NK-92 (cell line): ENCODE data around the gene ITPKC.
"Not testable (repeated sequence)": the region's sequence is repeated elsewhere in the genome, so short reads cannot be mapped to it uniquely, and the experiment has no call there.

ENCODE experiments used
- DNase-seq: peaks from one replicate; lab custom pipeline; 2025; ENCODE audit not compliant: unreplicated experiment; lab: John Stamatoyannopoulos, UW

The ITPKC gene

DNA sequence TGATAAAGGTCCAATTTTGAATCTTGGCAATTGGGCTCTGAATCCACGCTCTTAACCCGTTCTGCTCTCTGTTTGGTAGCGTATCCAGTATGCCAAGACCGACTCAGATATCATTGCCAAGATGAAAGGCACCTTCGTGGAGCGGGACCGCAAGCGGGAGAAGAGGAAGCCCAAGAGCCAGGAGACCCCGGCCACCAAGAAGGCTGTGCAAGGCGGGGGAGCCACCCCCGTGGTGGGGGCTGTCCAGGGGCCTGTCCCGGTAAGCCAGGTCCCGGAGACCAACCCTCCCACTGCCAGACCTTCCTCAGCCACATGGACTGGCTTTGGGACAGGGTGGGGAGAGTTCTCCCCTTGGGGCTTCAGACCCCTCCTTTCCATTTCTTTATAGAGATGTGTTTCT is 42.4 kb downstream of the ITPKC start:
- no peak for DNase-seq

DNA sequence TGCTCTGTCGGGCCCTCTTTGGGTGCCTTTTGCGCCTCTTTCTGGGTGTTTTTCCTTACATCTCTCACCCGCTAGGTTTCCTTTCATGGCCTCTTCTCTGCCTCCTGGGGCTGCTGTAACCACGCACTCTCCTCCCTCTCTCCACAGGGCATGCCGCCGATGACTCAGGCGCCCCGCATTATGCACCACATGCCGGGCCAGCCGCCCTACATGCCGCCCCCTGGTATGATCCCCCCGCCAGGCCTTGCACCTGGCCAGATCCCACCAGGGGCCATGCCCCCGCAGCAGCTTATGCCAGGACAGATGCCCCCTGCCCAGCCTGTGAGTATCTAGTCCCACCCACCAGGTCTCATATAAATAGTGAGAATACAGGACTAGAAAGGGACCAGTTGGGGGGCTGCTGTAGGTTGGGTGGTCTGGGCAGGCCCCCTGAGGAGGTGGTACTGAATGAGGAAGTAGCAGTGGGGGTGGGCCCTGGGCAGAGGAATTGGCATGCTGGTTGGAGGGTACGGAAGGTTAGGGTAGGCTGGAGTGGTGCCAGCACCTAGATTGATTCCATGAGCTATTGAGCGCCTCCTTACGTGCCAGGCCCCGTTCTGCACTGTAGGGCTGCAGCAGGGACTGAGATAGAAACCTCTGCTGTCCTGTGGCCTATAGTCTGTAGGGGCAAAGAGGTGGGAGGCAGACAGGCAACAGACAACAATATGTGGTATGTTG is 46.0 kb downstream of the ITPKC start:
- no peak for DNase-seq

DNA sequence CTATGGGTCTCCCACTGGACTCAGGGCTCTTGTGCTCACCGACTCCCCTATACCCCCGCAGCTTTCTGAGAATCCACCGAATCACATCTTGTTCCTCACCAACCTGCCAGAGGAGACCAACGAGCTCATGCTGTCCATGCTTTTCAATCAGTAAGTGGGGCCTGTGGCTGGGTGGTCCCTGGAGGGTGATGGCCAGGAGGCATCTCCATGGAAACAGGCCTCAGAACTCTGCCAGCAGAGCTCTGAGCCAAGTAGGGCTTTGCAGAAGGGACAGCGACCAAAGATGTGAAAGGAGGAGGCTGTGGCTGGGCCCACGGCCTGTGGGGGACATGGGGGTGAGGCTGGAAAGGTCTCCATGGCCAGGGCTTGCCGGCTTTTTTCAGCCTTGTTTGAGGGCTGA is 46.6 kb downstream of the ITPKC start:
- no peak for DNase-seq

DNA sequence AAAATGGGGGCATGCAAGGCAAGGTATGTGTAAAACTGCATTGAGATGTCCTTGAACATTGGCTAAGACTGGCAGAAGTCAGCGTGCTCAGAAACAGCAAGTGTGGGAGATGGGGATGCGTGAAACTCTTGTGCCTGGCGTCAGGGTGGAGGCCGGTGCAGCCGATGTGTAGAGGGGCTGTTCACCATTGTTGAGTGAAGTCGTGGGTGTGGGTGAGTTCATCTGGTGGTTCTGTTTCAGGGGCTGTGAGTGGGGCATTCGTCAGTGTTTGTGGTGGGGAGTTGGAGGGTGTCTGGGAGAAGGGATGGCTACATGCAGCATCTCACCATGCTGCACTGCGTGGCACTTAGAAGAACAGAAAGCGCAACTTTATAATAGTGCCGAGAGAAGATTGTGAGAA is 47.1 kb downstream of the ITPKC start:
- no peak for DNase-seq

DNA sequence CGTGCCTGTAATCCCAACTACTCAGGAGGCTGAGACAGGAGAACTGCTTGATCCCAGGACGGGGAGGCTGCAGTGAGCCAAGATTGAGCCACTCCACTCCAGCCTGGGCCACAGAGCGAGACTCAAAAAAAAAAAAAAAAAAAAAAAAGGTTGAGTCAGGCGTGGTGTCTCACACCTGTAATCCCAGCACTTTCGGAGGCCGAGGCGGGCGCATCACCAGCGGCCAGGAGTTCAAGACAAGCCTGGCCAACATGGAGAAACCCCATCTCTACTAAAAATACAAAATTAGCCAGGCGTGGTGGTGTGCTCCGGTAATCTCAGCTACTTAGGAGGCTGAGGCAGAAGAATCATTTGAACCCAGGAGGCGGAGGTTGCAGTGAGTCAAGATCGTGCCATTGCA is 49.5 kb downstream of the ITPKC start:
- DNase-seq, result not testable (repeated sequence)

DNA sequence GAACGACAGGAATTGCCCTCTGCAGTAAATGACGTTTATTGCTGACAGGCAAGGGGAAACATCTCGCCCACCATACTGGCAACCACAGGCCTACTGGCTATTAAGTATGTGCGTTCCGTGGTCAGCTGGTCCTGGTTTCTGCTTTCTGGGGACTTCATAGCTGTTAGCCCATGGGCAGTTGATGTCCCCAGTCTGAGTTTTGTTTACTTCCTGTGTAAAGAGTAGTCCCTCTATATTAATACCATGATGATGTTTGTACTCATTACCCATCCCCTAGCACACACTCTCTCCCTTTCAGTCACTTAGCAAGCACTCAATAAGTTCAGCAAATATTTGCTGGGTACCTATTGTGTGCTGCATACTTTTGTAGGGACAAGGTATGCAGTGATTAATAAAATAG is 52.0 kb downstream of the ITPKC start:
- no peak for DNase-seq

DNA sequence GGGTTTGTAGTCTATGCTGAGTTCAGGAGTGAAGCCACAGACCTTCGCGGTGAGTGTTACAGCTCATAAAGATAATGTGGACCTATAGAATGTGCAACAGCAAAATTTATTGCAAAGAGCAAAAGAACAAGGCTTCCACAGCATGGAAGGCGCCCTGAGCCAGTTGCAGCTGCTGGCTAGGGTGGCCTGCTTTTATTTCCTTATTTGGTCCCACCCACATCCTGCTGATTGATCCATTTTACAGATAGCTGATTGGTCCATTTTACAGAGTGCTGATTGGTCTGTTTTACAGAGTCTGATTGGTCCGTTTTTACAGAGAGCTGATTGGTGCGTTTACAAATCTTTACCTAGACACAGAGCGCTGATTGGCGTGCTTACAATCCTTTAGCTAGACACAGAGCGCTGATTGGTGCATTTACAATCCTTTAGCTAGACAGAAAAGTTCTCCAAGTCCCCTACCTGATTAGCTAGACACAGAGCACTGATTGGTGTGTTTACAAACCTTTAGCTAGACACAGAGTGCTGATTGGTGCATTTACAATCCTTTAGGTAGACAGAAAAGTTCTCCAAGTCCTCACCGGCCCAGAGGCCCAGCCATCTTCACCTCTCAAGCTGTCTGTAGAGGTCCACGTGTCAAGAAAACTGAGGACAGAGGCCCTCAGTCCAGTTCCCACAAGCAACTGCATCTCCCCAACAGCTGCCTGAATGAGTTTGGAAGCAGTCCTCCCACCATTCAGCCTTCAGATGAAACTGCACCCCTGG is 54.4 kb downstream of the ITPKC start:
- not testable (repeated sequence) for DNase-seq

DNA sequence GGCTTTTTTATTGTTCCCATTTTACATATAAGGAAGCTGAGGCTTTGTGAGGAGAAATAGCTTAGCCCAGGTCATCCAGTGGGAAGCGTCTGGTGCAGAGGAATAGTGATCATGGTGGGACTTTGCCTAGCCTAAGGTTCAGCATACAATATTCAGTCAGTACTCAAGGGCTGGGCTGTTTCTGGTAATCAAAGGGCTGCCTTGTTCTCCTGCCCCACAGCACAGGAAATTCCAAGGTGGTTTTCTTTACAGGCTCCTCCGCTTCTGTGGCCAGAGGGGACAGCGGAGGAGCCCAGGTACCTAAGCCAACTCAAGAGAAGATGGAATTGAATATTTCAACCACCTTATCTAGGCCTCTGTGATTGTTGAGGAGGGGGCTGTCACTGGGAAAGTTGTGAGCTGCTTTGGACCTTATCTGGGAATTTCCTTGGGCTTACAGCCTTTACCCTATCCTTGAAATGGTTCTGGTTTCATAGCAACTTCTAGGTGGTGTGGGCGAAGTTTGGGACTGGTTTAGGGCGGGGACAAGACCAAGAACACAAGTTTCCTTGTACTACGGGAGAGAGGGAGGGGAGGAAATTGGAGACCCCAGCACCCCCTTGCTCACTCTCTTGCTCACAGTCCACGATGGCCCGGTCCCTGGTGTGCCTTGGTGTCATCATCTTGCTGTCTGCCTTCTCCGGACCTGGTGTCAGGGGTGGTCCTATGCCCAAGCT is 58.2 kb downstream of the ITPKC start, which contains the start of gene MIA:
TSS of gene MIA (plus strand) at position 606 of the 716 bp plus-strand sequence. CDS start at position 628, 22 bp downstream.
- DNase-seq, result no peak

DNA sequence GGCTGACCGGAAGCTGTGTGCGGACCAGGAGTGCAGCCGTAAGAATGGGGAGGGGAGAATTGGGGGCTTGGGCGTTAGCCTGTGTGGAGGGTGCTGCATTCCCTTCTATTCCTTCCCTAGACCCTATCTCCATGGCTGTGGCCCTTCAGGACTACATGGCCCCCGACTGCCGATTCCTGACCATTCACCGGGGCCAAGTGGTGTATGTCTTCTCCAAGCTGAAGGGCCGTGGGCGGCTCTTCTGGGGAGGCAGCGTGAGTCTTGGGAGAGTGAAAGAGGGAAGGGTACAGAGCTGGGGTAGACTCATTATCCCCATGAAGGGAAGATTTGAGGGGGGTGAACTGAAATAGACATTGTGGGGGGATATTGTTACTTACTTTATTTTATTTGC is 58.7 kb downstream of the ITPKC start:
- no peak for DNase-seq

DNA sequence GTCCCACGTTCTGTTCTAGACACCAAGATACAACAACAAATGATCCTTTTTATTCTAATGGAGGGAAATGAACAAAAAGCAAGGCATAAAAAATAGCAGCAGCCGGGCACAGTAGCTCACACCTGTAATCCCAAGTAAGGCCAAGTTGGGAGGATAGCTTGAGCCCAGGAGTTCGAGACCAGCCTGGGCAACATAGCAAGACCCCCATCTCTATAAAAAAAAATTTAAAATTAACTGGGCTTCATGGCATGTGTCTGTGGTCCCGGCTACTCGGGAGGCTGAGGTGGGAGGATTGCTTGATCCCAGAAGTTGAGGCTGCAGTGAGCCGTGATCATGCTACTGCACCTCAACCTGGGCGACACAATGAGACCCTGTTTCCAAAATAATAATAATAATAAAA is 59.5 kb downstream of the ITPKC start:
- DNase-seq, result no peak

DNA sequence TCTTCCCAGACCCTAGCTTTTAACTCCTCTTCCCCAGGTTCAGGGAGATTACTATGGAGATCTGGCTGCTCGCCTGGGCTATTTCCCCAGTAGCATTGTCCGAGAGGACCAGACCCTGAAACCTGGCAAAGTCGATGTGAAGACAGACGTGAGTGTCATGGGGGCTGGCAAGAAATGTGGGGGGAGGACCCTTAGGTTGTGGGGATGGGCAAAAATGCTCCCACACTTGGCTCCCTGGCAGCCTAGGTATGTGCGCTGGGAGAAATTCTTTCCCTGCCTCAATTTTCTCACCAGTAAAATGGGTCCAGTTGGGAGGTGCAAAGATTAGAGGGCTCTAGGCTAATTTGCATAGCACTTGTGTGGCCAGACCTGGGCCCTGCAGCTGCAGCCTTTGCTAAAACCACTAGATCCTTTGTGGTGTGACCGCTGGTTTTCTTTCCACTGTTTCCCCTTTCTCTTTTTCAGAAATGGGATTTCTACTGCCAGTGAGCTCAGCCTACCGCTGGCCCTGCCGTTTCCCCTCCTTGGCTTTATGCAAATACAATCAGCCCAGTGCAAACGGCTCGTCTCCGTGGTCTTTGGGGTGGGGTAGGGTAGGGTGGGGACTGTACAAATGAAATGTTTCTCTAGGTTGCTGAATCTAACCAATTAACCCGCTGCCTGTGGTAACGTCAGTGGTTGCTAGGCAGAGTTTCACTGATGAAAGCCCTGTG is 60.2 kb downstream of the ITPKC start:
- no peak for DNase-seq

DNA sequence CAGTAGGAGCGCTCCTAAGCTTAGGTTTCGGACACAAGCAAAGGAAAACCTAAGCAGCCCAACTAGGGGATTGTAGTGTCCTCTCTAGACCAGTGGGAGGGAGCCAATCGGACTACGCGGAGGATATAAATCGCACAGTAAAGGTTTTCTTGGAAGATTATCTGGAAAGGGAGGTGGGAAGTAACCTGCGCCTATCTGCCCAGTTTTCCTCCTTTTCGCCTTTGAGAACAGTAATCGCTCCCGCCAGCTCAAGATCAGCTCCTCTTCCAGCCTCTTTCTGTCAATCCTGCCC is 60.7 kb downstream of the ITPKC start:
- no peak for DNase-seq

DNA sequence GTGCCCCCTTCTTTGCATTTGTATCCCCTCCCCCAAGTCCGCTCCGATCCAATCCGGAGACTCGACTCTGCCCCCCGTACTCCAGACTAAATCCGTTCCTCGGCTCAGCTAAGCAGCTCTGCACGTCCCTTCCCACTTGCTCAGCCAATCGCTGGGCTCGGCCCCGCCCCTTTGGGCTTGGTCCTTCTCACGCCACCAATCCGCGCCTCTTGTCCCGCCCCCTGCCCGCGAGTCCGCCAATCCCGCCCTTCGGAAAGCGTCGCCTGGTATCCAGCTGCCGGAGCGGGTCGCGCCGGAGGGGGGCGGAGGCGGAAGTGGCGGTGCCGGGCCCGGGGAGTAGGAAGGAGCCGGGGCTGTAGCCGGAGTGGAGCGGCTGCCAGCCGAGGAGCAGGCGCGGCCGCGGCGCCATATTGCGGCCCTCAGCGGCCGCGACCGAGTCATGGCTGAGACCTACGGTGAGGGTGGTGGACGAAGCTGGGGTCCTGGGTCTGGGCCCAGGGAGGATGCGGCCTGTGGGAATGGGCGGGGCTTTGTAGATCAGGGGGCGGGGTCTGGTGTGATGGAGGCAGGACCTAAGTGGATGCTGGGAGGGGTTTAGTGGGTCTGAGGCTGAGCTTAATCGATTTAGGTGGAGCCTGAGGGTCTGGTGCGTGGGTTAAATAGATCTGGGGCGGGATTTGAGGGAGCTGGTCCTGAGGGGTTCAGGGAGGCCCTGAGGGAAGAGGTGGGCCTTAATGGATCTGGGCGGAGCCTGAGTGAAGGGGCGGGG is 61.2 kb downstream of the ITPKC start, which contains the start of gene RAB4B:
TSS of gene RAB4B (plus strand) at position 311 of the 769 bp plus-strand sequence. CDS start at position 440, 129 bp downstream.
- peak; percentile 98 for DNase-seq

DNA sequence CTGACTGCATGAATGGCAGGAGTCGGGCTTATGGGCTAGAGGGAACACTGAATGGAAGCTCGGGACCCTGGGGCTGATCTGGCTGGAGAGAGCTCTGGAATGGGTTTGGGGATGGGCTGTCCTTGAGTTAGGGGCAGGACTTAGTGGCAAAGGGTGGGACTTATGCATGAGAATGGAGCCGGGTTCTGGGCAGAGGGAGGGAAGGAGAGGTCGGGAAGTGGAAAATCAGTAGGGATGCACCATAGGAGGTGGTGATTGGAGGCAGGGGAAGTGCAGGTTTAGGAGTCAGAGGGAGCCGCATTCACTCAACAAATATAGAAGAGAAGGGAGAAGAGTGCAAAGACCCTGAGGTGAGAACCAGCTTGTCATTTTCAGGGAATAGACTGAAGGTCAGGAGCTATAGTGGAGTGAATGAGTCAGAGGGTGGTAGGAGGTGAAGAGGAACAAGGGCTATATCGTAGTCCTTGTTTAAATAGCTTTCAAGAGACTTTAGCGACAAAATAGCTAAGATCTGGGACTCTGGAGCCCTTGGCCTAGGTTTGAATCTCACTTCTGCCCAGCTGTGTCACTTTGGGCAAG is 61.9 kb downstream of the ITPKC start:
- no peak for DNase-seq

DNA sequence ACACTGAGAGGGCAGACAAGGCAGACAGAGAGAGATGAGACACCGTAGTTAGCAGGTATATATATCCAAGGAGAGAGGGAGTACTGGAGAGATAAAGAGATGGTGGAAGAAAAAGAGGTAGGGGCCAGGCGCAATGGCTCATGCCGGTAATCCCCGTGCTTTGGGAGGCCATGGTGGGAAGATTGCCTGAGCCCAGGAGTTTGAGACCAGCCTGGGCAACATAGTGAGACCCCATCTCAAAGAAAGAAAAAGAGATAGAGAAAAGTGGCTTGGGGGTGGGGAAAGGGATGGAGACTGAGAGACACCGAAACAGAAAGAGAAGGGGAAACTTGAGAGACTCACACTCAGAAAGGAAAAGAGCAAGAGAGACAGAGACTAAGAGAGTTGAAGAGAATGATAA is 63.7 kb downstream of the ITPKC start:
- DNase-seq, result no peak

DNA sequence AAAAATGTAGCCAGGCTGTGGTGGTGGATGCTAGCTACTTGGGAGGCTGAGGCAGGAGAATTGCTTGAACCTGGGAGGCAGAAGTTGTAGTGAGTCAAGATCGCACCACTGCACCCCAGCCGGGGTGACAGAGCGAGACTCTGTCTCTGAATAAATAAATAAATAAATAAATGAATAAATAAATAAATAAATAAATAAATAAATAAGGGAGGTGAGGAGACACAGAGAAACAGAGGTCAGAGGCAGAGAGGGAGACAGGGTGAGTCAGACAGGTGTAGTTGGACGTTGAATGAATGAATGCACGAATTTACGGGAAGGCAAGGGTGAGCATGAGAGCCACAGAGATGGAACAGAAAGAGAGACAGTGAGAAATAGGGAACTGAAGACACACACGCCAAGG is 64.2 kb downstream of the ITPKC start:
- DNase-seq, result no peak

DNA sequence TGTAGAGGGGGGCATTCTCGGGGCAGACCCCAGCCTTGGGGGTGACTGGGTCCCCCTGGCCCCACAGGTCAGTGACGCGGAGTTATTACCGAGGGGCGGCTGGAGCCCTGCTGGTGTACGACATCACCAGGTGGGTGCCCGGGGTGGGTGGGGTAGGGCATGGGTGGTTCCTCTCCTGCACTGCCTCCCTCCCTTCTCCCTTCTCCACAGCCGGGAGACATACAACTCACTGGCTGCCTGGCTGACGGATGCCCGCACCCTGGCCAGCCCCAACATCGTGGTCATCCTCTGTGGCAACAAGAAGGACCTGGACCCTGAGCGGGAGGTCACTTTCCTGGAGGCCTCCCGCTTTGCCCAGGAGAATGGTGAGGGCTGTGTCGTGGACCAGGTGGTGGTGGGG is 66.8 kb downstream of the ITPKC start:
- no peak for DNase-seq

DNA sequence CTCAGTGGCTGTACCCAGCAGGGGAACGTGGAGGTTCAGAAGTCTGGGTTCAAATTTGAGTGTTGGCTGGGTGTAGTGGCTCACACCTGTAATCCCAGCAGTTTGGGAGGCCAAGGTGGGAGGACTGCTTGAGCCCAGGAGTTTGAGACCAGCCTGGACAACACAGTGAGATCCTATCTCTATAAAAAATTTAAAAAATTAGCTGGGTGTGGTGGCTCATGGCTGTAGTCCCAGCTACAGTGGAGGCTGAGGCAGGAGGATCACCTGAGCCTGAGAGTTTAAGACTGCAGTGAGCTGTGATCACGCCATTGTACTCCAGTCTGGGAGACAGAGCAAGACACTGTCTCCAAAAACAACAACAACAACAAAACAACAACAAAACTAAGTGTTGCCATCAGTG is 67.2 kb downstream of the ITPKC start:
- DNase-seq, result not testable (repeated sequence)

DNA sequence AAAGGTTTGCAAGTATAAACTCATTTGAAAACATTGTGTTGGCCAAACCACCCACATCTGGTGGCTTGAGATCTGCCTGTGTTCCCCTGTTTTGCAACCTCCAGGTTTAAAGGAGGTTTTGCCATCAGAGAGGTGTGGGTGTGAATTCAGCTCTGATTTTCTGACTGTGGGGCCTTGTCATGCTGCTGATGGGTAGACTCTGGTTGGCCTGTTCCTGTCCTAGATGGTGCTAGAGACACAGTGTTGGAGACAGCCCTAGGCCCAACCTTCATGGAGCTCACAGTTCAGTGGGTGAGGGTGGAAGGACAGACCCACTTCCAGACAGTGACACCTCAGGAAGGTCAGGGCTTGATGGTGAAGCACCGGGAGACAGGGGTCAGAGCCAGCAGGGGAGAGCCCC is 68.6 kb downstream of the ITPKC start:
- no peak for DNase-seq
